Measurements from ENCODE around the gene LMX1B. TPM values are rescaled to one million over a fixed set of nuclear protein-coding genes. Genes with fewer than 3 reads are reported as not detected.

The LMX1B gene
- total RNA-seq, 1 donor from 2014 or later = 1.3 TPM

- peaks cover 31% of the 10 kb centered on the region for H3K9me3 ChIP-seq (replicated peaks)
- peaks cover 49% of the 10 kb centered on the region for H3K27me3 ChIP-seq (ENCODE audit: low read depth)
- DNase-seq = no peak
- TF ChIP-seq CTCF (IDR thresholded peaks at IDR 0.05; ENCODE audit: borderline replicate concordance) = no peak
- H3K36me3 ChIP-seq = no peaks in the 10 kb centered on the region
- H3K27ac ChIP-seq (replicated peaks) = no peak overlapping the region
- no peaks in the 10 kb centered on the region for H3K4me1 ChIP-seq
- no peak overlapping the region for H3K4me3 ChIP-seq
- intact Hi-C loops (cut with micrococcal nuclease) = no loop called here
Measured at GRCh38 chr9:126738553-126738952, 124.8 kb downstream of the LMX1B start.

DNA sequence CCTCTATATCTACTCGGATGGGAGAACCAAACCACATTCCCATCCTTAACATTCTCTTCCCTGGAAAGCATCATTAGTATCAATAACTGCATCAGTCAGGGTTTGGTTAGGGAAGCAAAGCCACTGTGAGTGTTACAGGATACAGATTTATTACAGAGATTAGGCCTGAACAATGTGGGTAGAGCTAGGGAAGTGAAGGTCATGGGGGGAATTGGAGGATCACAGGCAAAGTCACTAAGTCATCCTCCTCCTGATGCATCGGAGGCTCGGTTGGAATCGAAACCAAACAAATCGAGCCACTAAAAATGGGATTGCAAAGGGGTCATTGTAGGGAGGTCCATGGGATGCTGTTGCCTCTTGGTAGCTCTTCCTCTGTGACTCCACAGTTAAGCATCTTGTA, 129.3 kb downstream of the LMX1B start:
- Histone ChIP-seq H3K36me3 (no peaks in the 10 kb centered on the region), H3K27me3 (ENCODE audit: low read depth) (peaks cover 76% of the 10 kb centered on the region), H3K4me1 (no peaks in the 10 kb centered on the region), H3K4me3 (no peak overlapping the region), H3K9me3 (replicated peaks) (no peaks in the 10 kb centered on the region), H3K27ac (replicated peaks) (no peak overlapping the region)
- DNase-seq = no peak
- intact Hi-C loops (cut with micrococcal nuclease) = no loop called here
- no peak for TF ChIP-seq CTCF (IDR thresholded peaks at IDR 0.05; ENCODE audit: borderline replicate concordance)

DNA sequence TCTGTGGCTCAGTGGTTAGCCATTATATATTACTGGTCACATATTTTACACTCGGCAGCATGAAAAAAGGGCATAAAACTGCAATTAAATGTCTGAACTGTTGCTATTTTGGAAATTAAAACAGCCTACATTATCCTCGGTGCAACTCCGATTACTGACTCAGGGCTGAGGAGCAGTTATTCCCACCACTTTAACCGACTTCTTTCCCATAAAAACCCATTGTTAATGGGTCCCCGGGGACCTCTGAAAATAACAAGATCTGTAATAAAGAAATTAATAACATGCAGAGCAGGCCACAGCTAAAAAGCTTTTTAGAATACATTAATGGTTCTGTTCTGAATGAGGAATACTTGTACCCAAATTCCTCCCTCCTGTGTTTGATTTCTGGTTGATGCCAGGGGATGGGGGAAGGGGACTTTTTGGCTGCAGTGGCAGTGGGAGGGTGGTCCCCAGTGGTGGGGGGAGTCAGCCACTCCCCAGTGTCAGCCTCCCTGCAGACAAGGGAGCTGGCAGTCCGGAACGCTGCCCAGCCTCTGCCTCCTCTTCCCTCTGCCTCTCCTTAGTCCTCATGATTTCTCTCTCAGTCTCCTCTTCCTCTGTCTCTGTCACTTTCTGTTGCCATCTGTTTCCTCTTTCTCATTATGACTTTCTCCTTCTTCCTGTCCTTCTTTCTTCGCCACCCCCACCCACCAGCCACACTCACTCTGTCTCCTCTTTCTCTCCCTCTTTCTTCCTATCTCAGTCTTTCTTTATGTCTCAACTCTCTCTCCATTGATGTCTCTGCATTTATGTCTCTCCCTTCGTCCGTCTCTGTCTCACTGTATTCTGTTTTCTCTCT, 132.1 kb downstream of the LMX1B start:
- DNase-seq = no peak
- no peak overlapping the region for H3K27ac ChIP-seq (replicated peaks)
- no peaks in the 10 kb centered on the region for H3K36me3 ChIP-seq
- TF ChIP-seq CTCF (IDR thresholded peaks at IDR 0.05; ENCODE audit: borderline replicate concordance) = no peak
- no peak overlapping the region for H3K4me3 ChIP-seq
- no peaks in the 10 kb centered on the region for H3K9me3 ChIP-seq (replicated peaks)
- H3K27me3 ChIP-seq (ENCODE audit: low read depth) = peaks cover 85% of the 10 kb centered on the region
- H3K4me1 ChIP-seq = no peaks in the 10 kb centered on the region
- intact Hi-C loops (cut with micrococcal nuclease) = no loop called here

Other genes starting within 250 kb of the LMX1B start
- 30.2 TPM for gene ZBTB43, start 191.1 kb downstream of the LMX1B start, total RNA-seq
- gene ZBTB34, start 246.7 kb downstream of the LMX1B start, total RNA-seq = 4.5 TPM